NB4 (cell line): ENCODE measurements around the gene IL22RA1.

Source experiments
- DNase-seq: peaks from one replicate; pipeline ENCODE4 v3.0.0; 2010; ENCODE audit warnings: low read depth
- H3K4me3 ChIP-seq: one replicate; pipeline ENCODE4 v1.5.1; 2011; ENCODE audit warnings: mild to moderate bottlenecking, low read depth, low read length, moderate library complexity
- CTCF ChIP-seq: IDR thresholded peaks from one replicate; pipeline ENCODE4 v1.5.1; 2012; ENCODE audit warnings: low read depth, low read length
- MAX ChIP-seq: IDR thresholded peaks from 2 replicates; pipeline ENCODE4 v1.6.1; 2011; ENCODE audit warnings: low read depth, low read length
- MYC ChIP-seq: IDR thresholded peaks from 2 replicates; pipeline ENCODE4 v1.6.1; 2011; ENCODE audit warnings: low read depth, low read length
- POLR2A ChIP-seq: IDR thresholded peaks from 2 replicates; pipeline ENCODE4 v1.6.1; 2011; ENCODE audit warnings: mild to moderate bottlenecking; ENCODE audit not compliant: insufficient read length; ENCODE audit errors: extremely low read depth

IL22RA1 gene

GRCh38 chr1:24084050-24084449 is 58.9 kb downstream of the IL22RA1 start:
- H3K4me3 ChIP-seq = no peak overlapping the region
- DNase-seq = no peak
- TF ChIP-seq MAX = no peak
- no peak for TF ChIP-seq CTCF
- TF ChIP-seq POLR2A = no peak
- no peak for TF ChIP-seq MYC

DNA sequence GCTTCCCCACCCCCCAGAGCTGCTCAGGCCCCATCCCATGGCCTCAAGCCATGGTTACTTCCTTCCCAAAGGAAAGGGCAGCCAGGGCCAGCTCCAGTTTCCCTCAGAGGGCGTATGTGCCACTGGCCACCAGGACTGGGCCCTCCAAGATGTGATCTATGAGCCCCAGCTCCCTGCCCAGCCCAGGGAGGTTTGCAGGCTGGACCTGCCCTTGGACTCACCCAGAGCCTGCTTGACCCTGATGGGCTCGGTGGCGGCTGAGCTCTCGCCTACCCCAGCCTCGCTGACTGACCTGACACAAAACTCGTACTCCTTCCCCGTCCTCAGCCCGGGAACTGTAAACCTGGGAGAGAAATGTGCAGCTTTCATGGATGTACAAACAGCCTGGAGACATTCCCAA is 60.6 kb downstream of the IL22RA1 start:
- H3K4me3 ChIP-seq = no peak overlapping the region
- TF ChIP-seq MYC (no peak), MAX (no peak), POLR2A (no peak), CTCF (no peak)
- no peak for DNase-seq

- H3K4me3 ChIP-seq = no peak overlapping the region
- TF ChIP-seq MYC (no peak), MAX (no peak), CTCF (no peak), POLR2A (no peak)
- no peak for DNase-seq
Measured at GRCh38 chr1:24081190-24081589, 61.8 kb downstream of the IL22RA1 start.

DNA sequence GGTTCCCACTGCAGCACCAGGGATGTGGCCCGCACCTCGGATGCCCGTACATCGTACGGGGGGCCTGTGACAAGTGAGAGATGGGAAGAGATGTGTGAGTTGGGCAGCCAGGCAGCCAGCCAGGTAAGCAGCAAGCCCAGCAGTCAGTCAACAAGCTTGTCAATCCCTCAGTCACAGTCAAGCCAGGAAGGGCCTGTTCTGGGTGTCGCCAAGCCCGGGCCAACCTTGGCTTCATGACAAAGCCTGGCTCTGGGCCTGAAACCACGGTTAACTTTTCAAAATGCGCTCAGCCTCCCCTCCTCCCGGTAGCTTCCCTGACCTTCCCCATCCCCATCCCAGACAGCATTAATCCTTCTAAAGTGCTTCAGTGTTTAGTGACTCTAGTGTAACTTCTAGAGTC is 62.8 kb downstream of the IL22RA1 start:
- DNase-seq = no peak
- TF ChIP-seq POLR2A = no peak
- TF ChIP-seq MAX = no peak
- TF ChIP-seq MYC = no peak
- TF ChIP-seq CTCF = no peak
- H3K4me3 ChIP-seq = no peak overlapping the region

- no peak for DNase-seq
- no peak for TF ChIP-seq CTCF
- no peak for TF ChIP-seq MAX
- no peak for TF ChIP-seq MYC
- TF ChIP-seq POLR2A = no peak
- no peak overlapping the region for H3K4me3 ChIP-seq
Measured at GRCh38 chr1:24077278-24077978, 65.5 kb downstream of the IL22RA1 start.

DNA sequence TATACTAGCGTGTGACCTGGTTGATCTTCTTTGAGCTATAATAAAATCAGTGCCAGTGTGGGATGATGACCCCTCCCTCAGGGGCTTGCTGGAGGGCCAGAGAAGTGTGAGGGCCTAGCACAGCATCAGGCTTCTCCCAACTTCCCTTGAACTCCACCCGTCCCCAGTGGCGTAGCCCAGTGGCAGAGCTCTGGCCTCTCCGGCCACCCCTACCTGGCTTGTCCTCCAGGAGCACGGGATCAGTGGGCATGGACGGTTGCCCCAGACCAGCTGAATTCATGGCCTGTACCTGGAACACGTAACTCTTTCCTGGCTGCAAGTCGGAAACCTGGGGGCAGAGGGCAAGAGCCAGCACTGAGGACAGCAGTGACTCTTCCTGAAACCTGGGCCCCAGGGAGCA is 67.0 kb downstream of the IL22RA1 start:
- no peak overlapping the region for H3K4me3 ChIP-seq
- TF ChIP-seq MYC (no peak), POLR2A (no peak), CTCF (no peak), MAX (no peak)
- DNase-seq = no peak
